PFSK-1 (cell line): Measurements from ENCODE around the gene TMEM125.

Source experiments
- POLR2AphosphoS5 ChIP-seq: IDR thresholded peaks from 2 replicates; pipeline ENCODE4 v1.6.1; 2012; ENCODE audit warnings: low read depth, mild to moderate bottlenecking, control low read depth, low read length, moderate library complexity
- TF ChIP-seq, protein P1 (sequence below), 2 experiments: IDR thresholded peaks; 2 replicates each; pipeline versions ENCODE4 v1.6.1 to v1.8.0; 2011 to 2012; ENCODE audit warnings: low read depth in 2 of 2, low read length in 2 of 2, control low read depth in 1 of 2, inconsistent platforms in 1 of 2, mild to moderate bottlenecking in 1 of 2, moderate library complexity in 1 of 2; ENCODE audit not compliant: insufficient read depth in 1 of 2

DNA sequence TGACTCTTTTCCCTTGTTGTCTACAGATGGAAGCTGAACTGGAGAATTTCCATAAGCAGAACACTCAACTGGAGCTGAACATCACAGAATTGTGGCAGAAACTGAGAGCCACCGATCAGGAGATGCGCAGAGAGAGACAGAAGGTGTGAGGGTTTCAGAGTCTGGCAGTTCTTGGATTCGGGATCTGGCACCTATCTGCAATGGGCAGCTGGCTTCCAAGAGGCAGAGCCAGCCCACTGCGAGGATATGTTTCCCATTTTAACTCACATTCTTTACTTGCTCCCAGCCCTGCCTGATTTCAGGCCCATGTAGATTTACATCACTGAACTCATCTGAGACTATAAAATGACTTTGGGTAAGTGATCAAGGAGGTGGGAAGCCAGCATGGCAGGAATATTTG, 37.3 kb upstream of the TMEM125 start:
- TF ChIP-seq, protein P1, sequence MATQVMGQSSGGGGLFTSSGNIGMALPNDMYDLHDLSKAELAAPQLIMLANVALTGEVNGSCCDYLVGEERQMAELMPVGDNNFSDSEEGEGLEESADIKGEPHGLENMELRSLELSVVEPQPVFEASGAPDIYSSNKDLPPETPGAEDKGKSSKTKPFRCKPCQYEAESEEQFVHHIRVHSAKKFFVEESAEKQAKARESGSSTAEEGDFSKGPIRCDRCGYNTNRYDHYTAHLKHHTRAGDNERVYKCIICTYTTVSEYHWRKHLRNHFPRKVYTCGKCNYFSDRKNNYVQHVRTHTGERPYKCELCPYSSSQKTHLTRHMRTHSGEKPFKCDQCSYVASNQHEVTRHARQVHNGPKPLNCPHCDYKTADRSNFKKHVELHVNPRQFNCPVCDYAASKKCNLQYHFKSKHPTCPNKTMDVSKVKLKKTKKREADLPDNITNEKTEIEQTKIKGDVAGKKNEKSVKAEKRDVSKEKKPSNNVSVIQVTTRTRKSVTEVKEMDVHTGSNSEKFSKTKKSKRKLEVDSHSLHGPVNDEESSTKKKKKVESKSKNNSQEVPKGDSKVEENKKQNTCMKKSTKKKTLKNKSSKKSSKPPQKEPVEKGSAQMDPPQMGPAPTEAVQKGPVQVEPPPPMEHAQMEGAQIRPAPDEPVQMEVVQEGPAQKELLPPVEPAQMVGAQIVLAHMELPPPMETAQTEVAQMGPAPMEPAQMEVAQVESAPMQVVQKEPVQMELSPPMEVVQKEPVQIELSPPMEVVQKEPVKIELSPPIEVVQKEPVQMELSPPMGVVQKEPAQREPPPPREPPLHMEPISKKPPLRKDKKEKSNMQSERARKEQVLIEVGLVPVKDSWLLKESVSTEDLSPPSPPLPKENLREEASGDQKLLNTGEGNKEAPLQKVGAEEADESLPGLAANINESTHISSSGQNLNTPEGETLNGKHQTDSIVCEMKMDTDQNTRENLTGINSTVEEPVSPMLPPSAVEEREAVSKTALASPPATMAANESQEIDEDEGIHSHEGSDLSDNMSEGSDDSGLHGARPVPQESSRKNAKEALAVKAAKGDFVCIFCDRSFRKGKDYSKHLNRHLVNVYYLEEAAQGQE (IDR thresholded peaks at IDR 0.05; ENCODE audit: insufficient read depth in 1 of 2, low read depth in 2 of 2, low read length in 2 of 2), result no peak
- no peak for TF ChIP-seq POLR2AphosphoS5
